Activated naive CD4-positive, alpha-beta T cell (primary cell): ENCODE results near the gene SLAIN1.
"Not testable (repeated sequence)": the region's sequence is repeated elsewhere in the genome, so short reads cannot be mapped to it uniquely, and the experiment has no call there.

ENCODE experiments used
- DNase-seq, 4 experiments: peaks; one replicate each; lab custom pipeline; 2025; lab: John Stamatoyannopoulos, UW

The SLAIN1 gene

DNA sequence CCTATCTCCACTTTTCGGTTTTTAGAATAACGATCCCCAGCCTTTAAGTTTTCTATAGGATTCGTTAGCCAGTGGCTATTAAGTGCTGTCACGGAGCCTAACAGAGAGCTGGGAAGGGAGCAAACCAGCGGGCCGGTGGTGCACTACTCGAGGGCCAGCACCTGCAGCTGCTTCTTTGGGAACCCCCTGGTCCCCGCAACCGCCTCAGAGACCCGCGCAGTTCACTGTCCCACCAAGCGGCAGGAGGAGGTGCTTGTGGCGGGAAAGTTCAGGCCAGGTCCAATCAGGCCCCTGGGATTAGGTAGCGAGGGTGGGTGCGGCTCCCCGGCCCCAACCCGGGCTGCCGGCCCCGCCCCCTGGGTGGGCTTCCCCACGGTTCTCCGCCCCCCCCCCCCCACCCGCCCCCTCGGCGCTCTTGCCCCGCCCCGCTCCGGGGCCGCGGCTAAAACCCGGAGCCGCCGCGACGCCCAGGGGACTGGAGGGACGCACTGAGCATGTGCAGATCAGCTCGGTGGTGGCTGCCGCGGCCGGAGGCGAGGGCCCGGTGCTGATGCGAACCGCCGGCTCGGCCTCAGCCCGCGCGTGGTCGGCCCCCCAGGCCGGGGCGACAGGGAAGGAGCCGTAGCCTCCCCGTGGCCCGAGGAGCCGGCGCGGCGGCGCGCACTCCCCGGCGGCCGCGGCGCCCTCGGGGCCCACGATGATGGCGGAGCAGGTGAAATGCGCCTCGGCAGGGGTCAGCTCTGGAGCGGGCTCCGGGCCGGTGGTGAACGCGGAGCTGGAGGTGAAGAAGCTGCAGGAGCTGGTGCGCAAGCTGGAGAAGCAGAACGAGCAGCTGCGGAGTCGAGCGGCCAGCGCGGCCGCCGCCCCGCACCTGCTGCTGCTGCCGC is at the start of gene SLAIN1:
SLAIN1 (plus strand) TSS at position 471 of the 887 bp plus-strand sequence; CDS start at position 698, 227 bp downstream.
- DNase-seq, result peak; percentile 55 to 85 (median 66)

DNA sequence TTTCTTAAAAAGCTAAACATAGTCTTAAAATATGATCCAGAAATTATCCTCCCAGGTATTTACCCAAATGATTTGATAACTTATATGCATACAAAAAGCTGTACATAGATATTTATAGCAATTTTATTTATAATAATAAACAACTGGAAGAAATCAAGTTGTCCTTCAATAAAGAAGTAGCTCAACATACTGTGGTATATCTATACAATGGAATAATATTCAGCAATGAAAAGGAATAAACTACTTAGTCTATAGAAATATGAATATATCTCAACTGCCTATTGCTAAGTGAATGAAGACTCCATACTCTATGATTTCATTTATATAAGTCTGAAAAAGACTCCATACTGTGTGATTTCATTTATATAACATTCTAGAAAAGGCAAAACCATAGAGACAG is 47.1 kb upstream of the SLAIN1 start:
- DNase-seq, result no peak

DNA sequence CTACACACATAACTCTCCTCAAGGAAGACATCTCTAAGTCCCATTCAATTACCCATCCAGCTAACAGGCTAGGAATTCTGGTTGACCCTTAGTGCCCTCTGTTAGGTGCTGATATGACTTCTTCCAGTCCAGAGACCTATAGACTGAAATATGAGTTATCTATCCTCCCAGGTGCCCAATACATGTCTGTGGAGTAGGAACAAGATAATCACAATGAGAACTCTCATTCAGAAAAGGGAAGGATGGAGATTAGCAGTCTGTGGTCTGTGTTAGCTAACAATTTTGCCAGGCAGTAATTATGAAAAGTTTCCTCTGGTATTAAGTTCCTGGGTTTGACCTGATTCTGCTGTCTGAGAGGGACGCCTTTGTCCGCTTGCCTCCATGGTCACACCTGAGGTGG is 44.2 kb upstream of the SLAIN1 start:
- no peak for DNase-seq

DNA sequence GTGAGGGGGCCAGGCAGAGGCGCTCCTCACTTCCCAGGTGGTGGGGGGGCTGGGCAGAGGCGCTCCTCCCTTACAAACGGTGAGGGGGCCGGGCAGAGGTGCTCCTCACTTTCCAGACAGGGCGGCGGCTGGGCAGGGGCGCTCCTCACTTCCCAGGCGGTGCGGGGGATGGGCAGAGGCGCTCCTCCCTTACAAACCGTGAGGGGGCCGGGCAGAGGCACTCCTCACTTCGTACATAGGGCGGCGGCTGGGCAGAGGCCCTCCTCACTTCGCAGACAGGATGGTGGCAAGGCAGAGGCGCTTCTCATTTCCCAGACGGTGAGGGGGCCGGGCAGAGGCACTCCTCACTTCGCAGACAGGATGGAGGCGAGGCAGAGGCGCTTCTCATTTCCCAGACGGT is 37.5 kb upstream of the SLAIN1 start:
- DNase-seq, result not testable (repeated sequence)

DNA sequence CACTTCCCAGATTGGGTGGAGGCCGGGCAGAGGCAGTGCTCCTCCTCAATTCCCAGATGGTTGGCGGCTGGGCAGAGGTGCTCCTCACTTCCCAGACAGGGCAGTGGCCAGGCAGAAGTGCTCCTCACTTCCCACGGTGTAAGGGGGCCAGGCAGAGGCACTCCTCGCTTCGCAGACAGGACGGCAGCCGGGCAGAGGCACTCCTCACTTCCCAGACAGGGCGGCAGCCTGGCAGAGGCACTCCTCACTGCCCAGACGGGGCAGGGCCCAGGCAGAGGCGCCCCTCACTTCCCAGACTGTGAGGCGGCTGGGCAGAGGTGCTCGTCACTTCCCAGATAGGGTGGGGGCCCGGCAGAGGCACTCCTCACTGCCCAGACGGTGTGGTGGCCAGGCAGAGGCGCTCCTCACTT is 36.6 kb upstream of the SLAIN1 start:
- DNase-seq, result no peak

DNA sequence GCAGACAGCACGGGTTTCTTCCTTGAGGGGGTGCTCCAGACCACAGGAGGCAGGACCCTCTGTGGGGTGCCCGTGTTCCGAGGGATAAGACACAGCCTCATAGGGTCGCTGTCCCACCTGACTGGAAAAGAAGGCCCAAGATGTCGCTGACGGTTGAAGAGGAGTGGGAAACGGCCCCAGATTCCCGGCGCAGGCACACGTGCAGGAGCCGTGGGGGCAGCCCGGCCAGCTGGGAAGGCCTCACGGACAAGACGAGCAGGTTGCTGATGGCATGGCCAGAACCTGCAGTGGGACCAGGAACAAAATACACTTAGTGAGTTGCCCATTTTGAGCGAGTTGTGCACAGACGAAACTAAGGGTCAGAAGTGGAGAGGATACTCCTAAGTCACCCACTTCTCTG is 35.2 kb upstream of the SLAIN1 start:
- DNase-seq, result not testable (repeated sequence)

DNA sequence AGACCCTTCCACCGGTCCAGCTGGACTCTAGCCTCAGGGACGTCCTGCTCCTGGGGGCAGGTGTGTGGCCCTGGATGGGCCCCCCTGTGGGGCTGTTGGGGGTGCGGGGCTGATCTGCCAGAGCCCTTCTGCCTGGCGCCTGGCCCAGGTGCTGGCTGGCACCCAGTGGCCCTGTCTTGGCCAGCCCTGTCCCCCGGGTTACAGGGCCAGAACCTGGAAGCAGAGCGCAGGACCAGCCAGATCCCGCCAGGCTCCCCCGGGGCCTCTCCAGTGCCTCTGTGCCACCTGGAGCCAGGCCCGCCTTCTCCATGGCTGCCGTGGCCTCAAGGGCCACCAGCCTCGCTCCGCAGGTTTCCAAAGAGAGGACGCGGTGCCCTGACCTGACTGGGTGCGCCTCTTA is 34.7 kb upstream of the SLAIN1 start:
- DNase-seq, result not testable (repeated sequence)

DNA sequence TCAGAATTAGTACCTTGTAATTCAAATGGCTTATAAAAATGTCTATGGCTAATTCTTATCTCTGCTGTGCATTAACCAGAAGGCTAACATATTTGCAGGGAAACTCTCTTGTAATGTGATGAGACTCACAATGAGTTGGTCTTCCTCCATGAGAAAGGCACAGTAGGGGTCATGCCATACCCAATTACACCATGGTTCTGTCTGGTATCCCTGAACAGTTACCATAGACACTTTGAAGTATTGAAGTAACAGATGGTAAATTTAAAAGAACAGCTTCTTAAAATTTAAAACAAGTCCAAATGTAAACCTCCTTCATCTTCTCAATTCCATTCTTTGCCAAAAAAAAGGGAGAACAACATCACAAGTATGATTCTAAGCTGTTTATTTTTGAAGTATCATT is 22.6 kb upstream of the SLAIN1 start:
- DNase-seq, result no peak

DNA sequence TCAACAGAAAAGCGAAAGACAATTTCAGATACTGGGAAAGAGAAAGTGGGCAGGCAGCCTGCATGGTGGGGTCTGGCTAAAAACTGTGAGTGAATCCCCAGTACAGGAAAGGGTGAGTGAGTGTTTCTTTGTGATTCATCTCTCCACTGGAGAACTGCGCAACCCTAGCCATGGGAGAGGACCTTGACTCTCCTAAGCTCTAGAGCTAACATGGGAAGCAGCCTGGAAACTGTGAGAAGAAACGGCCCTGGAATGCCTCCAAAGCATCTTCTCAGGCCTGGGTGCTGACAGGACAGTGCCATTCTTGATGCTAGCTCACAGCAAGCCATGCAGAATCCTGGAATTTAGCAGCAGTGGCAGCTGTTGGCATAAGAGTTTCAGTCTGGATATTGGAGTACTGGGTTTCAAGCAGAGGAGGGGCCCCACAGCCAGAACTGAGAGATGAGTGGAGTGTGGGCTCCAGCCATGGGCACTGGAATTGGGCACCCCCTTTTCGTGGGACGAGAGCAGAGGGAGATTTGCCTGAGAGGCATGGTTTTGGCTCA is 18.7 kb upstream of the SLAIN1 start:
- DNase-seq, result no peak

DNA sequence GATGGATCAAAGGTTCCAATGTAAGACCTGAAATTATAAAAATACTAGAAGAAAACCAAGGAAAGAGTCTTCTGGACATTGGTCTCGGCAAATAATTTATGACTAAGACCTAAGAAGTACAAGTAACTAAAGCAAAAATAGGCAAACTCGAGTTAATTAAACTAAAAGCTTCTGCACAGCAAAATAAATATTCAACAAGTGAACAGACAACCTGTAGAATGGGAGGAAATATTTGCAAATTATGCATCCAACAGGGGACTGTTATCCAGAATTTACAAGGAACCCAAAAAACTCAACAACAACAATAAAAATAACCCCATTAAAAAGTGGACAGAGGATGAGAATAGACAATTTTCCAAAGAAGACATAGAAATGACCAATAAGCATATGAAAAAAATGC is 9.7 kb upstream of the SLAIN1 start:
- no peak for DNase-seq

DNA sequence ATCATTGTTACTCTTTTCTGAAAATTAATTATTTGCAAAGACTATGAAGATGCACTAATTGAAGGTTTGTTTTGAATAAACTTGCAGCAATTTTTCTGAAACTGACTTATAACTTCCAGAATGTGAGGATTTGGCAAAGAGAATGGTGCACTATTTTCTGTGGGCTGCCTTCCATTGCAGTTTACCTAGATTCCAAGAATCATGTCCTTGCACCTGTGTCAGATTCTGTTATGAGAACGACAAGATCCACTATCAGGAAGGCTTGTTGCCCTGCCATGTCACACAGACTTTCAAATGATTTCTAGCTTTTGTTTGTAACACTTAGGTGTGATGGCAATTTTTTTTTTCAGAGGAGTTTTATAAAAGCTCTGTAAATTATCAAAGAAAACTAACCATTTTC is 5.6 kb upstream of the SLAIN1 start:
- no peak for DNase-seq

DNA sequence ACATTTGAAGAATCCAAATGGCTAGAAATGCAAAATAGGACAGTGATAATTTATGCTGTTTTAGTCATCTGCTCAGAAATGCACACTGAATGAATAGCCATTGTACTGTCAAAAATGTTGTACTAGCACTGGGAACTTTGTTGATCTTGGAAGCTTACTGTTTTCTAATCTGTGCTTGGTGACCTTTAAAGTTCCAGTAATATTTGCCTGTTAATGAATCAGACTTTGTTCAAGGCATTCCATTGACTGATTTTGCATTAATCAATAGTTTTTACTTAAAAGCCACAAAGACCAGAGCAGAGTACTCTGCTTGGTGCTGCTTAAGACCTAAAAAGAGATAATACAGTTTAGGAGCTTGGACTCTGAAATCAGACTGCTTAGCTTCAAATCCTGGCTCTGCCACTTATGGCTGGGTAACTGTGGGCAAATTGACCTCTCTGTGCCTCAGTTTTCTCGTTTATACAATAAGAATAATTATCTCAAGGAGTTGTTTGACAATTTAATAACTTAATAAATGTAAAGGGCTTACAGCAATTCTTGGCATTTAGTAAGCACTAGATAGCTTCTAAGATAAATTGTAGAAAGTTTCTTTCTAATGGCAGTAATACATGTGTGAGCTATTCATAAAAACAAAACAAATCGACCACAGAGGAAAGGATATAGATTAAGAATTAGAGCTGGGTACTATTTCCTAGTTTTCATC is 4.6 kb upstream of the SLAIN1 start:
- no peak for DNase-seq

DNA sequence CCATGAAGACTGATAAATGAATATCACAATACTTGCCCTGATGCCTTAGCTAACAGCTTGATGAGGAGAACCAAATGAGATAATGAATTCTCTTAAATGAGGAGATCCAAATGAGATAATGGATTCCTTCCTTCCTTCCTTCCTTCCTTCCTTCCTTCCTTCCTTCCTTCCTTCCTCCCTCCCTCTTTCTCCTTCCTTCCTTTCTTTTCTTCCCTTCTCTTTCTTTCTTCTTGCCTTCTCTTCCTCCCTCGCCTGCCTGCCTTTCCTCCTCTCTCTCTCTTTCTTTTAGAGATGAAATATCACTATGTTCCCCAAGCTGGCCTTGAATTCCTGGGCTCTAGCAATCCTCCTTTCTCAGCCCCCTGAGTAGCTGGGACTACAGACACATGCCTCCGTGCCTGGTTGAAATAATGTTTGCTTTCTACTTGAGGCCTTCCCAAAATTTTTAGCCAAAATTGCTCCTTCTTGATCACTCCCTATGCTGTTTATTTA is 4.0 kb upstream of the SLAIN1 start:
- no peak for DNase-seq

DNA sequence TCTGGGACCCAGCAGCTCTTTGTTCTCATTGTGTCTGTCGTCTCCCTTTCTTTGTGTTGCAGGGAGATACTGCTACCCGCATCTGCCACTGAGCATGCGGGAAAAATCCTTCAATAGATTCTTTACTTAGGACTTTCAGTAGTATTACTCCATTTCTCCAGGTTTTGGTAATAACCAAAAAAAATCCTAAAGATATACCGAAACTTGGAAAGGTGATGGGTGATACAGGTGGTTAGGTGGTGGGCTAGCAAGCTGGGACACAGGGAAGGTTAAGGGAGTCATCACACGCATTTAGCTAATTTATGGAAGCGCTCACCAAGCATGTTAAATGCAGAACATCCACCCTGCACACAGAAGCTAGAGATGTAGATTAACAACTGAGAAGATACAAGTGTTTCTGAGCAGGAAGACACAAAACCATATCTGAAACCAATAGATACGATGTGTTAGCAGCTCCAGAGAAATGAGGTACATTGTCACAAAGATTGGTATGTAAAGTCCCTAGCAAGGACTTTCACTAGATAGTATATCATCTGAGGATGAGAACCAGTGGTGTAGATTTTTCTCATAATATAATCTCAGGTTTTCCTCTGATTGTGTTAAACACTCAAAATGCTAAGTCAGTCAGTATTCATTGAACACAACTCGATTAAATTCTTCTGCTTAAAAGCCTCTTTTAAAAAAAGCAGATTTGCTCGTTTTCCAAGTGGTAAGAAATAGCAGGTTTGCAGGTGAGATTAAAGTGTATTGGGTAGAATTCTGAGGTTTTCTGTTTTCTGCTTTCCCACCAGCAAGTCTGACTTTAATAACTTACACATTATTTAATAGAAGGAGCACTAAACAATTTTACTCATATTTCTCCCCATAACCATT is 1.2 kb upstream of the SLAIN1 start:
- DNase-seq, result no peak

DNA sequence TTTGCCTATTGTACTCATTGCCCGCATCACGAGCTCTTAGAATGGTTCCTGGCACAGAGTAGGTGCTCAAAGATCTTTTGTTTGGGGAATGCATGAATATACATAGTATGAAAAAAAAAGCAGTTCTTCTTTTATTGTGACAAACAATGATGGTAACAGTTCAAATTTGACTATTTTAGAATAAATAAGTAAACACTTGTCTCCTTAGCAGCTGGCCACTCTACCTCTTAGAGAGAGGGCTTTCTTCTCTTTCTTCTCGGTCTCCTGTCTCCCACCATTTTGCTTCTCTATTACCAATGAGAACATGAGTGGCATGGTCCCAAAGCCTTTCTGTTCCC is 639 bp upstream of the SLAIN1 start:
- no peak for DNase-seq

DNA sequence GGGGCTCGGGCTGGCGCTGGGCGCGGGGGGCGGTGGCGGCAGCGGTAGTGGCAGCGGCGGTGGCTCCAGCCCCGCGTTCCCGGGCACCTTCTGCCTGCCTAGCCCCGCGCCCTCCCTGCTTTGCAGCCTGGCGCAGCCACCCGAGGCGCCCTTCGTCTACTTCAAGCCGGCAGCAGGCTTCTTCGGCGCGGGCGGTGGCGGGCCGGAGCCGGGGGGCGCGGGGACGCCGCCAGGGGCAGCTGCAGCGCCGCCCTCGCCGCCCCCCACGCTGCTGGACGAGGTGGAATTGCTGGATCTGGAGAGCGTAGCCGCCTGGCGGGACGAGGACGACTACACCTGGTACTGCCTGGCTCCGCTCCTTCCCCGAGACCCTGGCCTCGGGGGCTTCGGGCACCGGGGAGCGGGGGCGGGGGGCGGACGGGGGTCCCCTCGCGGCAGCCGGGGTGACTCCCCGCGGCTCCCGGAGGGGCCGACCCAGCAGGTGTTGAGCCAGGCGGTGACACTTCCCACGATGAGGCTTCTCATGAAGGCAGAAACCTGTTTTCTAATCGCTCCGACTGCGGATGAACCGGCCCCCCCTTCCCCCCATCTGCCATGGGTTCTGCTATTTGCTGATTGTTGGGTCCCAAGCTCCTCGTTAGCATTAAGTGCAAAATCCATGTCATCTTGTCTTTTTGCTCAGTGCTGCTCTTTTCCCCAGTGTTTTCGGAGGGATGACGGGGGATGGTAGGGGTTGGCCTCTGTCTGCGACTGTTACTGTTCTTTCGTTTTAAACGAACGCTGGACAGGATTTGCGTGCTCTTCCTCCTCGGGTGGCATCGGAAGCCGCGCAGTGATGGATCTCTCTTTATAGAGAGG is 943 bp downstream of the SLAIN1 start:
- DNase-seq, result peak; percentile 14 to 42 (median 22)

DNA sequence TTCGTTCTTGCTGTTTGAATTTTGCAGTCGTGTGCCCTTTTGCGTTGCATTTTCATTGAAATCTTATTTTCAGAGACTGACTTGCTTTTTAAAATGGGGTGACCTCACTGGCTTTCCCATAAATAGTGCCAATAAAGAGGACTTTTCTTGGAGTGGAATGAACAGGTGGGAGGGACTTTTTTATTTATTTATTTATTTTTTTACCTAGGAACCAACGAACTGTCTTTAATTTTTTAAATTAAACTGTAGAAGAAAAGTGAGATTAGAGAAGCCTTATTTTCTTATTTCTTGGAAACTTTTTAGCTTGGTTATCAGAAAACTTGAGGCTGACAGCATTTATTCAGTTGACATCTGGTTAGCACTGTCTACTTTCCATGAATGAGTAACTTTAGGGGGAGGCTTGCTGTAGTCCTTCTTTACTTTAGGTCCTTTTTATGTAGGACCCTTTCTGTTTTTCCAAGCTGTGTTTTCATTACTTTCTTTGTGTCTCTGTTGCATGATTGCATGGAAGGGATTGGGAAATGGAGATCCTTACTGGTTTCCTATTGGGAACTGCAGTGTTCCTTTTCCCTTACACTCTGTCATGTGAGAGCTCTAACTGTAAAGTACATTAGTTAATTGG is 1.7 kb downstream of the SLAIN1 start:
- no peak for DNase-seq

DNA sequence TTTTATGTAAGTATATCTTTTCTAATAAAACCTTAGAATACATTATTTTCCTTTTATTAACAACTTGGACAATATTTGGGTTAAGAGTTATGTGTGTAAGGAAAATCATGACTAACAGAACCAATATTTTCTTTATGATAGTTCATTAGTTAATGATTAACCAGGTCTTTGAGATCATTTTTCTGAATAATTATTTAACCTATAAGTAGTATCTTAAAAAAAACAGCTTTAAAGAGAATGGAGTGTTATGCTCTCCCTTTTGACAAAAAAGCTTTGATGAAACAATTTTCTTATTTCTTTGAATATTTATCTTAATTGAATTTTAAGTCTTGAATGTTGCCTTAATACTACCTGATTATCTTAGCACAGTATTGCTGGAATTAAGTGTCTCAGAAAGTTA is 3.8 kb downstream of the SLAIN1 start:
- DNase-seq, result no peak

DNA sequence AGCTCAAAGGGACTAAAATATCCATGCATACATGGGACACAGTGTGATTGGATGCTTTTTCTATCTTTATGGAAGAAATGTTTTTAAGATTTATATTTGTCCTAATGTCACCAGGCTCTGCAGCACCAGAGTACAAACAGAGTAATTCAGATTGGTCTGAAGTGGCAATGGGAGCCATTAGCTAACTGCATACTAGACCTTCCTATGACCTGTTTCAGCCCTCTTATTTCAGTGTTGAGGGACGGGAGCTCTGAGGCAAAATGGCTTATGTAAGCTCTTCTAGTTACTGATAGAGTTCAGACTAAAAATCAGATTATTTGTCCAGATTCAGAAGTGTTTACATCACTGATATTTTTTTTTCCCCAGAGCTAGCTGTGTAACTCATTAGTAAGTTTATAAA is 4.9 kb downstream of the SLAIN1 start:
- DNase-seq, result no peak

DNA sequence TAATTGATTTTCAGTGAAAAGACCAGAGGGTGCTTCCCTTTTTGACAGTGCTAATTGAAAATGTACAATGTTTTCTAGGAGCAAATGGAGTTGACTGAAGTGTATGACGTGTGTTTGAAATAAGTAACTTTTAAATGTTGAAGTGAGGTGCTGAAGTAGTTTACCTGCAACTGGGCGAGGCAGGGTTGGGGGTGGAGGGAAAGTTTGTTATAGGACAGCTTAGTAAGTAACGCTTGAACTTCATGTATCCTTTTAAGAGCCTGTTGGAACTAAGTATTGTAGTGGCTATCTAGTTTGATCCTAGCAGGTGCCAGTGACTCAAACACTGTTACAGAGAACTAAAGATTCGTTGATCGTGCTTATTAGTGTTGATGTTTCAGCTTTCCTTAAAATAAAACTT is 5.9 kb downstream of the SLAIN1 start:
- no peak for DNase-seq
